ENCODE data around the gene CEACAM4.

The CEACAM4 gene

DNA sequence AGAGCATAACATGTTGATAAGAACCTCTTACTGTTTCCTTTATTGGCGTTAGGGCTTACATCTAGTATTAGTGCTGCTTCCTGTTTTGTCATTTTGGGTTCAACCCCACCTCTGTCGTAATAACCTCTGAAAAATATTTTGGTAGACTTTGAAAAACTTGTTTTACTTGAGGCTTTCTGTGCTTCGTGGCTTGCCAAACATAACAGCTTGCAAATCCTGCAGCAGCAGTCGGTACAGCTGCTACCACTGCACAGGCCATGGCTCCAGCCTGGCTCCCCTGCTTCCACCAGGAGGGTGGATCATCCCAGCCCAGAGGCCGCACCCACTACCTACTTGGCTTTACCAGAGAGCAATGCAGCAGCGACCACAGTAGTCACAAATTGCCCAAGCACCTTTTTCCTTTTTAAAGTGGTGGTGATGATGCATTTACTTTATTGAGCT is 11.8 kb upstream of the CEACAM4 start:
- Histone ChIP-seq H3K4me2 (ENCODE audit: low read depth, low read length, poor library complexity, severe bottlenecking) (no peak overlapping the region), H3K9me3 (ENCODE audit: insufficient read depth, low read length) (no peaks in the 10 kb centered on the region), H2AFZ (ENCODE audit: low read depth, low read length, severe bottlenecking) (no peak overlapping the region), H3K27me3 (ENCODE audit: low read length) (no peaks in the 10 kb centered on the region), H3K9ac (ENCODE audit: low read length) (no peak overlapping the region), H3K36me3 (ENCODE audit: low read length) (no peaks in the 10 kb centered on the region), H4K20me1 (ENCODE audit: low read depth, low read length) (no peaks in the 10 kb centered on the region), H3K9me2 (replicated peaks; ENCODE audit: insufficient read depth, low read length) (no peaks in the 10 kb centered on the region), H3K27ac (ENCODE audit: low read depth, low read length) (no peak overlapping the region), H3F3A (ENCODE audit: insufficient read depth) (no peaks in the 10 kb centered on the region), H3K79me2 (ENCODE audit: insufficient read depth, low read length) (no peaks in the 10 kb centered on the region), H3K4me3 (ENCODE audit: insufficient read depth, low read length, poor library complexity, severe bottlenecking) (no peak overlapping the region)
- TF ChIP-seq, protein P1, sequence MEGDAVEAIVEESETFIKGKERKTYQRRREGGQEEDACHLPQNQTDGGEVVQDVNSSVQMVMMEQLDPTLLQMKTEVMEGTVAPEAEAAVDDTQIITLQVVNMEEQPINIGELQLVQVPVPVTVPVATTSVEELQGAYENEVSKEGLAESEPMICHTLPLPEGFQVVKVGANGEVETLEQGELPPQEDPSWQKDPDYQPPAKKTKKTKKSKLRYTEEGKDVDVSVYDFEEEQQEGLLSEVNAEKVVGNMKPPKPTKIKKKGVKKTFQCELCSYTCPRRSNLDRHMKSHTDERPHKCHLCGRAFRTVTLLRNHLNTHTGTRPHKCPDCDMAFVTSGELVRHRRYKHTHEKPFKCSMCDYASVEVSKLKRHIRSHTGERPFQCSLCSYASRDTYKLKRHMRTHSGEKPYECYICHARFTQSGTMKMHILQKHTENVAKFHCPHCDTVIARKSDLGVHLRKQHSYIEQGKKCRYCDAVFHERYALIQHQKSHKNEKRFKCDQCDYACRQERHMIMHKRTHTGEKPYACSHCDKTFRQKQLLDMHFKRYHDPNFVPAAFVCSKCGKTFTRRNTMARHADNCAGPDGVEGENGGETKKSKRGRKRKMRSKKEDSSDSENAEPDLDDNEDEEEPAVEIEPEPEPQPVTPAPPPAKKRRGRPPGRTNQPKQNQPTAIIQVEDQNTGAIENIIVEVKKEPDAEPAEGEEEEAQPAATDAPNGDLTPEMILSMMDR (IDR thresholded peaks at IDR 0.05; ENCODE audit: insufficient read depth, low read length, poor library complexity, severe bottlenecking), result no peak
- TF ChIP-seq EZH2phosphoT487 (conservative IDR thresholded peaks at IDR 0.05; ENCODE audit: low read length), result no peak

DNA sequence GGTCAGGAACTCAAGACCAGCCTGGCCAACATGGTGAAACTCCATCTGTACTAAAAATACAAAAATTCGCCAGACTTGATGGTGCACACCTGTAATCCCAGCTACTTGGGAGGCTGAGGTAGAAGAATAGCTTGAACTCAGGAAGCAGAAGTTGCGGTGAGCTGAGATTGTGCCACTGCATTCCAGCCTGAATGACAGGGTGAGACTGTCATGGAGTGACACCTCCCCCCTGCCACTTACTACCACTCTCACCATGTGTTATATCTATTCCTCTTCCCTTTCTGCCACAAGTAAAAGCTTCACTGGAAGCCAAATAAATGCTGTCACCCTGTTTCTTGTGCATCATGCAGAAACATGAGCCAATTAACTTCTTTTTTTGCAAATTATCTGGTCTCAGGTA is 10.6 kb upstream of the CEACAM4 start:
- Histone ChIP-seq H3K79me2 (ENCODE audit: insufficient read depth, low read length) (no peaks in the 10 kb centered on the region), H3K4me2 (ENCODE audit: low read depth, low read length, poor library complexity, severe bottlenecking) (no peak overlapping the region), H3K9ac (ENCODE audit: low read length) (no peak overlapping the region), H3K9me2 (replicated peaks; ENCODE audit: insufficient read depth, low read length) (no peaks in the 10 kb centered on the region), H3K36me3 (ENCODE audit: low read length) (no peaks in the 10 kb centered on the region), H3F3A (ENCODE audit: insufficient read depth) (no peaks in the 10 kb centered on the region), H3K9me3 (ENCODE audit: insufficient read depth, low read length) (no peaks in the 10 kb centered on the region), H3K27ac (ENCODE audit: low read depth, low read length) (no peak overlapping the region), H3K27me3 (ENCODE audit: low read length) (no peaks in the 10 kb centered on the region), H2AFZ (ENCODE audit: low read depth, low read length, severe bottlenecking) (no peak overlapping the region), H4K20me1 (ENCODE audit: low read depth, low read length) (no peaks in the 10 kb centered on the region), H3K4me3 (ENCODE audit: insufficient read depth, low read length, poor library complexity, severe bottlenecking) (no peak overlapping the region)
- TF ChIP-seq EZH2phosphoT487 (conservative IDR thresholded peaks at IDR 0.05; ENCODE audit: low read length), result no peak
- TF ChIP-seq, protein P1 (IDR thresholded peaks at IDR 0.05; ENCODE audit: insufficient read depth, low read length, poor library complexity, severe bottlenecking), result no peak

DNA sequence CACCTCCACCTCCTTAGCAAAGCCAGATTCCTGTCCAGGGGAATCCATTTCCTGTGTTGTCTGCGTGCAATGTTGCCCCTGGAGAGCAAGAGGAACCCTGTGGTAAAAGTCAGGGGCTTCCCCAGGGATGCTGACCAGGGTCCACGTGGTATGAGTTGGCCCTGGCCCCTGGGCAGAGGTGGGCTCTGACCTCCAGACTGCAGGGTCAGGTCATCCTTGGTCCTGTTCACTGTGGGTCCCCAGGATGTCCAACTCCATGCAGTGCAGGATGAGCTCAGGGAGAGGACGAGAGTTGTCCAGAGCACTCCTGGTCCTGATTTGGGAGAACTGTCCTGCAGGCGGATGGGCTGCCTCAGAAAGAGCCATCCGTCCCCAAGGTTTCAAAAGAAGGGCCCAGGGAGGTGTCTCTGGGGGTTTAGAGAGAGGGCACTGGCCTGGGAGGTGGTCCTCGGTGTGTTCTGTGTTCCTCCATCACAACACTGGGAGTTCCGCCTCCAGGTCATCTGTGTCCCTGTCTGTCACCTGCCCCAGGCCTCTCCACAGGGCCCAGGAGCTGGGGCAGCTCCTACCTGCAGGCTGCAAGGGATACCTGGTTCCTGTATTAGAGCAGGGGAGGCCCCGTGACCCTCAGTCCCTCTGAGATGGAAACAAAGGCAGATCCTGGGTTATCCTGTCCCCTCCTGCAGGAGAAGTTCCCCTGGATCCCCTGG is 1.2 kb upstream of the CEACAM4 start:
- peaks cover 6% of the 10 kb centered on the region; the same call in 1 of the 2 replicates for H3K9me3 ChIP-seq (ENCODE audit: insufficient read depth, low read length)
- TF ChIP-seq, protein P1 (IDR thresholded peaks at IDR 0.05; ENCODE audit: insufficient read depth, low read length, poor library complexity, severe bottlenecking), result no peak
- TF ChIP-seq EZH2phosphoT487 (conservative IDR thresholded peaks at IDR 0.05; ENCODE audit: low read length), result no peak
- H3K9me2 ChIP-seq (replicated peaks; ENCODE audit: insufficient read depth, low read length), result no peaks in the 10 kb centered on the region
- no peak overlapping the region for H3K27ac ChIP-seq (ENCODE audit: low read depth, low read length)
- H3K9ac ChIP-seq (ENCODE audit: low read length), result no peak overlapping the region
- no peaks in the 10 kb centered on the region for H3K79me2 ChIP-seq (ENCODE audit: insufficient read depth, low read length)
- no peak overlapping the region for H3K4me3 ChIP-seq (ENCODE audit: insufficient read depth, low read length, poor library complexity, severe bottlenecking)
- H3F3A ChIP-seq (ENCODE audit: insufficient read depth), result no peaks in the 10 kb centered on the region
- no peak overlapping the region for H2AFZ ChIP-seq (ENCODE audit: low read depth, low read length, severe bottlenecking)
- no peaks in the 10 kb centered on the region for H4K20me1 ChIP-seq (ENCODE audit: low read depth, low read length)
- no peak overlapping the region for H3K4me2 ChIP-seq (ENCODE audit: low read depth, low read length, poor library complexity, severe bottlenecking)
- H3K36me3 ChIP-seq (ENCODE audit: low read length), result no peaks in the 10 kb centered on the region
- no peaks in the 10 kb centered on the region for H3K27me3 ChIP-seq (ENCODE audit: low read length)
